B cell (primary cell): ENCODE measurements around the gene LAMC3. TPM values are rescaled to one million over a fixed set of nuclear protein-coding genes. Genes with fewer than 3 reads are reported as not detected.

ENCODE experiments used
- ATAC-seq: fragments of 200-7000 bp; cut with Tn5 transposase; one replicate; pipeline ENCODE4 v1.10.0; 2021; ENCODE audit warnings: low read depth, mild to moderate bottlenecking, moderate number of reproducible peaks, moderate library complexity
- CTCF ChIA-PET: fragments of 350-600 bp; sonication (Branson Sonifier 250); formaldehyde crosslinking; loops from one replicate; lab custom pipeline; 2021; ENCODE audit warnings: antibody characterized with exemption, inconsistent platforms; lab: Charles Lee
- POLR2A ChIA-PET: fragments of 350-600 bp; sonication (Branson Sonifier 250); formaldehyde crosslinking; loops from one replicate; lab custom pipeline; 2021; ENCODE audit warnings: antibody characterized with exemption; lab: Charles Lee
- DNase-seq: peaks from one replicate; pipeline ENCODE4 v3.0.0; 2013
- H2AFZ ChIP-seq: 2 replicates; pipeline ENCODE4 v1.6.1; 2012; ENCODE audit warnings: mild to moderate bottlenecking, low read depth, low read length; ENCODE audit not compliant: insufficient read depth, poor library complexity, severe bottlenecking
- H3K27ac ChIP-seq, 2 donors: 1 replicate in 1 of 2; 2 replicates in 1 of 2; pipeline ENCODE4 v1.5.1; 2012 to 2013; ENCODE audit warnings: low read length in 2 of 2, mild to moderate bottlenecking in 2 of 2, moderate library complexity in 1 of 2
- H3K27me3 ChIP-seq, 4 experiments: fragments of 200-600 bp in 1 of 4; sonication (generic) in 1 of 4; replicated peaks in 1 of 4; 1 replicate in 2 of 4; 2 replicates in 2 of 4; pipeline versions ENCODE4 v1.6.1 to v1.7.0; 2013 to 2016; ENCODE audit warnings: low read length in 3 of 4, mild to moderate bottlenecking in 2 of 4, mixed read lengths in 1 of 4, moderate library complexity in 1 of 4; ENCODE audit not compliant: insufficient read depth in 4 of 4, control insufficient read depth in 3 of 4; ENCODE audit errors: control extremely low read depth in 1 of 4
- H3K36me3 ChIP-seq, 2 experiments: replicated peaks in 1 of 2; 1 replicate in 1 of 2; 2 replicates in 1 of 2; pipeline versions ENCODE4 v1.6.1 to v1.7.1; 2013; ENCODE audit warnings: low read length in 1 of 2; ENCODE audit not compliant: insufficient read depth in 2 of 2, control insufficient read depth in 1 of 2; ENCODE audit errors: control extremely low read depth in 1 of 2, extremely low read depth in 1 of 2
- H3K4me1 ChIP-seq, 2 donors: fragments of 200-600 bp in 1 of 2; sonication (generic) in 1 of 2; 1 replicate in 1 of 2; 2 replicates in 1 of 2; pipeline versions ENCODE4 v1.5.1 to v1.6.1; 2013 to 2017; ENCODE audit warnings: low read length in 2 of 2; ENCODE audit not compliant: control insufficient read depth in 2 of 2, insufficient read depth in 2 of 2
- H3K4me2 ChIP-seq: replicated peaks from 2 replicates; pipeline ENCODE3; 2012; ENCODE audit warnings: mild to moderate bottlenecking, low read depth, low read length; ENCODE audit not compliant: poor library complexity, severe bottlenecking
- H3K4me3 ChIP-seq, 5 experiments: fragments of 200-600 bp in 1 of 5; sonication (generic) in 1 of 5; 1 replicate in 3 of 5; 2 replicates in 2 of 5; pipeline versions ENCODE4 v1.5.1 to v1.7.0; 2011 to 2016; ENCODE audit warnings: low read length in 4 of 5, mild to moderate bottlenecking in 4 of 5, low read depth in 2 of 5, control low read depth in 1 of 5, moderate library complexity in 1 of 5; ENCODE audit not compliant: insufficient read depth in 1 of 5; ENCODE audit errors: control extremely low read depth in 1 of 5, extremely low read depth in 1 of 5
- H3K79me2 ChIP-seq: fragments of 200-600 bp; sonication (generic); one replicate; pipeline ENCODE4 v1.6.0; 2016; ENCODE audit warnings: low read length; ENCODE audit not compliant: control insufficient read depth, insufficient read depth
- H3K9ac ChIP-seq: fragments of 200-600 bp; sonication (generic); 2 replicates; pipeline ENCODE4 v1.6.1; 2017; ENCODE audit warnings: mild to moderate bottlenecking, low read length, moderate library complexity
- H3K9me3 ChIP-seq, 3 donors: one replicate each; pipeline versions ENCODE4 v1.6.1 to v1.7.1; 2013; ENCODE audit warnings: low read length in 2 of 3; ENCODE audit not compliant: control insufficient read depth in 2 of 3, insufficient read depth in 1 of 3; ENCODE audit errors: control extremely low read depth in 1 of 3
- H4K20me1 ChIP-seq: 2 replicates; pipeline ENCODE4 v1.6.0; 2012; ENCODE audit warnings: mild to moderate bottlenecking, low read length; ENCODE audit not compliant: insufficient read depth, control insufficient read depth, poor library complexity, severe bottlenecking
- H3K27ac Mint-ChIP-seq: one replicate; pipeline ENCODE4 v1.8.0; 2021; ENCODE audit warnings: mixed read lengths
- H3K27me3 Mint-ChIP-seq: one replicate; pipeline ENCODE4 v1.8.0; 2021; ENCODE audit warnings: mixed read lengths
- H3K4me1 Mint-ChIP-seq: one replicate; pipeline ENCODE4 v1.8.0; 2021; ENCODE audit warnings: mixed read lengths
- H3K4me3 Mint-ChIP-seq: one replicate; pipeline ENCODE4 v1.8.0; 2021; ENCODE audit warnings: mixed read lengths
- H3K9me3 Mint-ChIP-seq: one replicate; pipeline ENCODE4 v1.8.0; 2022; ENCODE audit warnings: mixed read lengths; ENCODE audit not compliant: insufficient read depth
- EZH2 ChIP-seq: IDR thresholded peaks from 2 replicates; pipeline ENCODE4 v1.6.1; 2012; ENCODE audit warnings: borderline replicate concordance, low read depth, mild to moderate bottlenecking, moderate library complexity, low read length; ENCODE audit not compliant: insufficient read depth, poor library complexity, severe bottlenecking
- WGBS: methylation state at CpG from one replicate; pipeline ENCODE4 v1.1.5; 2013; ENCODE audit warnings: missing lambda C conversion rate; ENCODE audit not compliant: insufficient coverage; 5-methylcytosine and 5-hydroxymethylcytosine counted together
- intact Hi-C: fragments of 100-400 bp; cut with micrococcal nuclease; formaldehyde crosslinking; loops from one replicate; pipeline ENCODE4 v1.10.0; 2022
- polyA plus RNA-seq: library from polyadenylated mRNA; depleted of rRNA; stranded (reverse); fragments of >200 nt; gene quantifications from 2 replicates; pipeline ENCODE4 v1.2.3, GENCODE V29; 2012
- total RNA-seq, 2 donors: library from RNA; stranded (reverse); fragments of 120-200 nt in 1 of 2; gene quantifications; 1 replicate in 1 of 2; 2 replicates in 1 of 2; pipeline versions ENCODE4 v1.2.3 to v1.2.4, GENCODE V29; 2013 to 2022
- TF ChIP-seq, protein P1 (sequence below): fragments of 200-600 bp; IDR thresholded peaks from one replicate; pipeline ENCODE4 v1.8.0; 2022; ENCODE audit warnings: antibody characterized with exemption, mild to moderate bottlenecking

The LAMC3 gene
- total and polyA plus RNA-seq, 2 donors (not counting 1 experiment from before 2014, with no cell fraction given): 0.25 to 0.45 TPM

DNA sequence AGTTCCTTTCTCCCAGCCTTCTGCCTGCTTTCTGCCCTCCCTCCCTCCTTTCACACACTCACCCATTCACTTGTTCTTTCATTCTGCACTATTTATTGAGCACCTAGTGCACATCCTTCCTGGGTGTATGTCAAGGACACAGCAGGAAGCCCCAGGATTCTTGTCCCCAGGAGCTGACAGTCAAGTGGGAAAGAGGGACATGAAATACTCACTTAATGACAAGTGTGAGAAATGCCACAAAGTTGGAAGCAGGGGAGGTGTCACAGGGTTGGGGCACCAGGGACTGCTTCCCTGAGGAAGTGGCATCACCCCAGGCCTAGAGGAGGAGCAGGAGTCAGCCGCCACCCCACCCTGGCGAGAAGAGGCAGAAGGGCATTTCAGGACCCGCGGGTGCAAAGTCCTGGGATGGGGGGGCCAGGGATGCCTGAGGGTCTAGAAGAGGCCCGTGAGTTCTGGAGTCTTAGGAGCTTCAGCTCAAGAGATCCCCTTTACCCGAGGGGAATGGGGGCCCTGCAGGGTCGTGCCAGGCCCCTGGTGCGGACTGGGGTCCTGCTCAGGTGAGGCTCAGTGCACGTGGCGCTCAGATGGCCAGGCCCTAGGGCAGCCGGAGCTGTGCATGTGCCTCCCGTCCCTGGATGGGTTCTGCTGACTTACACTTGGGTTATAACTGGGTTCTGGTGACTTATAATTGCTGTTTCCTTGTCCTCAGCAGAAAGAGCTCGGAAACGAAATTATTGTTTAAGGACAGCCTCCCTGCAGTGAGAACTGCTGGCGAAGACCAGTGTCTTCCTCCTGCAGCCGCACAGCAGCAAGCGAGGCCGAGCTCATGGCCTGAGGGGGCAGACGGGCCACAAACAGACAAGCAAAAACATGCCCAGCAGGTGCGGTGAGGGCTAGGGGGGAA is 16.9 kb upstream of the LAMC3 start:
- Histone ChIP-seq H3K4me3 (no peak overlapping the region), H3K27ac (no peak overlapping the region), H3K4me2 (no peak overlapping the region), H3K9ac (no peak overlapping the region), H3K36me3 (no peaks in the 10 kb centered on the region), H2AFZ (no peak overlapping the region), H4K20me1 (no peaks in the 10 kb centered on the region), H3K9me3 (peaks cover 0 to 2% (median 0%) of the 10 kb centered on the region in 3 donors), H3K79me2 (no peaks in the 10 kb centered on the region), H3K4me1 (no peaks in the 10 kb centered on the region), H3K27me3 (no peaks in the 10 kb centered on the region)
- ATAC-seq (no peak), DNase-seq (no peak)
- 90% methylated on average over 16 of the region's 20 CpGs for WGBS
- intact Hi-C loops: no loop called here
- H3K4me1 Mint-ChIP-seq: no peaks in the 10 kb centered on the region
- ChIA-PET CTCF (no interaction called here), POLR2A (no interaction called here)
- no peaks in the 10 kb centered on the region for H3K9me3 Mint-ChIP-seq
- no peak overlapping the region for H3K4me3 Mint-ChIP-seq
- H3K27me3 Mint-ChIP-seq: peaks cover 7% of the 10 kb centered on the region
- H3K27ac Mint-ChIP-seq: no peak overlapping the region
- TF ChIP-seq, protein P1, sequence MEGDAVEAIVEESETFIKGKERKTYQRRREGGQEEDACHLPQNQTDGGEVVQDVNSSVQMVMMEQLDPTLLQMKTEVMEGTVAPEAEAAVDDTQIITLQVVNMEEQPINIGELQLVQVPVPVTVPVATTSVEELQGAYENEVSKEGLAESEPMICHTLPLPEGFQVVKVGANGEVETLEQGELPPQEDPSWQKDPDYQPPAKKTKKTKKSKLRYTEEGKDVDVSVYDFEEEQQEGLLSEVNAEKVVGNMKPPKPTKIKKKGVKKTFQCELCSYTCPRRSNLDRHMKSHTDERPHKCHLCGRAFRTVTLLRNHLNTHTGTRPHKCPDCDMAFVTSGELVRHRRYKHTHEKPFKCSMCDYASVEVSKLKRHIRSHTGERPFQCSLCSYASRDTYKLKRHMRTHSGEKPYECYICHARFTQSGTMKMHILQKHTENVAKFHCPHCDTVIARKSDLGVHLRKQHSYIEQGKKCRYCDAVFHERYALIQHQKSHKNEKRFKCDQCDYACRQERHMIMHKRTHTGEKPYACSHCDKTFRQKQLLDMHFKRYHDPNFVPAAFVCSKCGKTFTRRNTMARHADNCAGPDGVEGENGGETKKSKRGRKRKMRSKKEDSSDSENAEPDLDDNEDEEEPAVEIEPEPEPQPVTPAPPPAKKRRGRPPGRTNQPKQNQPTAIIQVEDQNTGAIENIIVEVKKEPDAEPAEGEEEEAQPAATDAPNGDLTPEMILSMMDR: no peak
- TF ChIP-seq EZH2: no peak

DNA sequence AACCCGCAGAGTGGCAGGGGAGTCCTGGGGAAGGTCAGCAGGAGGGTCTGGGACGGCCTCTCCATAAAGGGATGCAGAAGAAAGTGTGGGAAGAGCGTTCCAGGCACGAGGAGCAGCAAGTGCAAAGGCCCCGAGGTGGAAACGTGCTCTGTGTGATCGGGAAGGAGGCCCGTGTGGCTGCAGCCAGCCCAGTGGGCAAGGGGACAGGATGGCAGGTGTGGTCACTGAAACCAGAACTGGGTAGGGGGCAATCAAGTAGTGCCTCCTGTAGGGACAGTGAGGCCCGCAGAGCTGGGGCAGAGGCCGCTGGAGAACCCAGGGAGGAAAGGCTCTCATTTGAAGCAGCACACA is 16.3 kb upstream of the LAMC3 start:
- TF ChIP-seq, protein P1: no peak
- TF ChIP-seq EZH2: no peak
- H3K4me1 Mint-ChIP-seq: no peaks in the 10 kb centered on the region
- Histone ChIP-seq H3K27me3 (no peaks in the 10 kb centered on the region), H3K36me3 (no peaks in the 10 kb centered on the region), H3K27ac (no peak overlapping the region), H4K20me1 (no peaks in the 10 kb centered on the region), H3K4me2 (no peak overlapping the region), H3K9me3 (peaks cover 0 to 2% (median 0%) of the 10 kb centered on the region in 3 donors), H2AFZ (no peak overlapping the region), H3K4me3 (no peak overlapping the region), H3K9ac (no peak overlapping the region), H3K4me1 (no peaks in the 10 kb centered on the region), H3K79me2 (no peaks in the 10 kb centered on the region)
- H3K9me3 Mint-ChIP-seq: no peaks in the 10 kb centered on the region
- peaks cover 7% of the 10 kb centered on the region for H3K27me3 Mint-ChIP-seq
- intact Hi-C loops: no loop called here
- ChIA-PET POLR2A (no interaction called here), CTCF (no interaction called here)
- no peak overlapping the region for H3K4me3 Mint-ChIP-seq
- DNase-seq (no peak), ATAC-seq (no peak)
- no peak overlapping the region for H3K27ac Mint-ChIP-seq
- 97% methylated on average over 9 of the region's 10 CpGs for WGBS
